HL-60 (cell line): ENCODE results near the gene ADARB1.

Source experiments
- POLR2AphosphoS5 ChIP-seq: IDR thresholded peaks from 2 replicates; pipeline ENCODE4 v1.6.1; 2012; ENCODE audit warnings: low read depth
- TF ChIP-seq, protein P1 (sequence below): IDR thresholded peaks from one replicate; pipeline ENCODE4 v1.5.1; 2011; ENCODE audit warnings: low read length, control low read depth, inconsistent platforms; ENCODE audit not compliant: insufficient read depth
- TF ChIP-seq, protein P2 (sequence below): IDR thresholded peaks from 2 replicates; pipeline ENCODE4 v1.6.1; 2012; ENCODE audit warnings: low read depth; ENCODE audit not compliant: insufficient replicate concordance

DNA sequence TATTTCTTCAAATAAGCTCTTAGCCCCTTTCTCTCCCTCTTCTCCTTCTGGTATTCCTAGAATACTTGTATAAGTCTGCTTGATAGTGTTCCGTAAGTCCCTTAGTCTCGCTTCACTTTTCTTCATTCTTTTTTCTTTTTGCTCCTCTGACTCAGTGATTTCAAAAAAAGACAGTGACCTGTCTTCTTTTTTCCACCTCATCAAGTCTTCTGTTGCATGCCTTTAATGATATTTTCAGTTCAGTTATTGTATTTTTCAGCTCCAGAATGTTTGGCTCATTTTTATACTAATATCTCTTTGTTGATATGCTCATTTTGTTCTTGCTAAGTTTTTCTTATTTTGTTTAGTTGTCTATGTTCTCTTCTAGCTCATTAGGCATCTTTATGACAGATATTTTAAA lies 115.6 kb downstream of the ADARB1 start:
- TF ChIP-seq, protein P1, sequence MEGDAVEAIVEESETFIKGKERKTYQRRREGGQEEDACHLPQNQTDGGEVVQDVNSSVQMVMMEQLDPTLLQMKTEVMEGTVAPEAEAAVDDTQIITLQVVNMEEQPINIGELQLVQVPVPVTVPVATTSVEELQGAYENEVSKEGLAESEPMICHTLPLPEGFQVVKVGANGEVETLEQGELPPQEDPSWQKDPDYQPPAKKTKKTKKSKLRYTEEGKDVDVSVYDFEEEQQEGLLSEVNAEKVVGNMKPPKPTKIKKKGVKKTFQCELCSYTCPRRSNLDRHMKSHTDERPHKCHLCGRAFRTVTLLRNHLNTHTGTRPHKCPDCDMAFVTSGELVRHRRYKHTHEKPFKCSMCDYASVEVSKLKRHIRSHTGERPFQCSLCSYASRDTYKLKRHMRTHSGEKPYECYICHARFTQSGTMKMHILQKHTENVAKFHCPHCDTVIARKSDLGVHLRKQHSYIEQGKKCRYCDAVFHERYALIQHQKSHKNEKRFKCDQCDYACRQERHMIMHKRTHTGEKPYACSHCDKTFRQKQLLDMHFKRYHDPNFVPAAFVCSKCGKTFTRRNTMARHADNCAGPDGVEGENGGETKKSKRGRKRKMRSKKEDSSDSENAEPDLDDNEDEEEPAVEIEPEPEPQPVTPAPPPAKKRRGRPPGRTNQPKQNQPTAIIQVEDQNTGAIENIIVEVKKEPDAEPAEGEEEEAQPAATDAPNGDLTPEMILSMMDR: no peak
- TF ChIP-seq POLR2AphosphoS5: no peak
- TF ChIP-seq, protein P2, sequence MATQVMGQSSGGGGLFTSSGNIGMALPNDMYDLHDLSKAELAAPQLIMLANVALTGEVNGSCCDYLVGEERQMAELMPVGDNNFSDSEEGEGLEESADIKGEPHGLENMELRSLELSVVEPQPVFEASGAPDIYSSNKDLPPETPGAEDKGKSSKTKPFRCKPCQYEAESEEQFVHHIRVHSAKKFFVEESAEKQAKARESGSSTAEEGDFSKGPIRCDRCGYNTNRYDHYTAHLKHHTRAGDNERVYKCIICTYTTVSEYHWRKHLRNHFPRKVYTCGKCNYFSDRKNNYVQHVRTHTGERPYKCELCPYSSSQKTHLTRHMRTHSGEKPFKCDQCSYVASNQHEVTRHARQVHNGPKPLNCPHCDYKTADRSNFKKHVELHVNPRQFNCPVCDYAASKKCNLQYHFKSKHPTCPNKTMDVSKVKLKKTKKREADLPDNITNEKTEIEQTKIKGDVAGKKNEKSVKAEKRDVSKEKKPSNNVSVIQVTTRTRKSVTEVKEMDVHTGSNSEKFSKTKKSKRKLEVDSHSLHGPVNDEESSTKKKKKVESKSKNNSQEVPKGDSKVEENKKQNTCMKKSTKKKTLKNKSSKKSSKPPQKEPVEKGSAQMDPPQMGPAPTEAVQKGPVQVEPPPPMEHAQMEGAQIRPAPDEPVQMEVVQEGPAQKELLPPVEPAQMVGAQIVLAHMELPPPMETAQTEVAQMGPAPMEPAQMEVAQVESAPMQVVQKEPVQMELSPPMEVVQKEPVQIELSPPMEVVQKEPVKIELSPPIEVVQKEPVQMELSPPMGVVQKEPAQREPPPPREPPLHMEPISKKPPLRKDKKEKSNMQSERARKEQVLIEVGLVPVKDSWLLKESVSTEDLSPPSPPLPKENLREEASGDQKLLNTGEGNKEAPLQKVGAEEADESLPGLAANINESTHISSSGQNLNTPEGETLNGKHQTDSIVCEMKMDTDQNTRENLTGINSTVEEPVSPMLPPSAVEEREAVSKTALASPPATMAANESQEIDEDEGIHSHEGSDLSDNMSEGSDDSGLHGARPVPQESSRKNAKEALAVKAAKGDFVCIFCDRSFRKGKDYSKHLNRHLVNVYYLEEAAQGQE: no peak
